Stimulated activated CD4-positive, alpha-beta T cell treated with anti-CD3 and anti-CD28 coated beads, Interleukin-4, amount 100 ng/mL, for 4 hours (primary cell): ENCODE data around the gene GARIN5B.
"Not testable (repeated sequence)": the region's sequence is repeated elsewhere in the genome, so short reads cannot be mapped to it uniquely, and the experiment has no call there.

Experiments used
- DNase-seq, 2 experiments: peaks; one replicate each; pipeline ENCODE4 v3.0.0-alpha.2; 2020

Gene GARIN5B

DNA sequence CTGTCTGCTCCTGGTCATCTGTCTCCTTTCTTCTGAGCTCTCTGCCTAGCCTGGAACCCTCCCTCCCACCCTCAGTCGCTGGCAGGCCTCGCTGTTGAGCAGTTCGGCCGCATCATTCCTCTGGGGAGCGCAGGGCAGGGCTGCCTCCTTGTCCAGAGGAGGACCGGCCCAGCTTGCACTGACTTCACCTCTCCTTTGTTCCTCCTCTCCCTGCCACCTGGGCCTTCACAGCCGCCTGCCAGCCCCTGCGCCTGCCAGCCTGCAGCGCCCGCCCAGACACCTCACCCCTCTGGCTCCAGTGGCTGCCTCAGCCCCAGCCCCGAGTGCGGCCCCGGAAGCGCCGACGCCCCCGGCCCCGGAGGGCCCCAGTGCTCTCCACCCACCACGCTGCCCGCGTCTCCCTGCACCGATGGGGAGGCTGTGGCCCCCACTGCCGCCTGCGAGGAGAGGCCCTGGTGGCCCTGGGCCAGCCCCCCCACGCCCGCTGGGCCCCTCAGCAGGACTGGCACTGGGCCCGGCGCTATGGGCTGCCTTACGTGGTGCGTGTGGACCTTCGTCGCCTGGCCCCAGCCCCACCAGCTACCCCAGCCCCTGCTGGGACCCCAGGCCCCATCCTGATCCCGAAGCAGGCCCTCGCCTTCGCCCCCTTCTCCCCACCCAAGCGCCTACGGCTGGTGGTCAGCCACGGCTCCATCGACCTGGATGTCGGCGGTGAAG is 16.2 kb downstream of the GARIN5B start:
- DNase-seq: no peak

DNA sequence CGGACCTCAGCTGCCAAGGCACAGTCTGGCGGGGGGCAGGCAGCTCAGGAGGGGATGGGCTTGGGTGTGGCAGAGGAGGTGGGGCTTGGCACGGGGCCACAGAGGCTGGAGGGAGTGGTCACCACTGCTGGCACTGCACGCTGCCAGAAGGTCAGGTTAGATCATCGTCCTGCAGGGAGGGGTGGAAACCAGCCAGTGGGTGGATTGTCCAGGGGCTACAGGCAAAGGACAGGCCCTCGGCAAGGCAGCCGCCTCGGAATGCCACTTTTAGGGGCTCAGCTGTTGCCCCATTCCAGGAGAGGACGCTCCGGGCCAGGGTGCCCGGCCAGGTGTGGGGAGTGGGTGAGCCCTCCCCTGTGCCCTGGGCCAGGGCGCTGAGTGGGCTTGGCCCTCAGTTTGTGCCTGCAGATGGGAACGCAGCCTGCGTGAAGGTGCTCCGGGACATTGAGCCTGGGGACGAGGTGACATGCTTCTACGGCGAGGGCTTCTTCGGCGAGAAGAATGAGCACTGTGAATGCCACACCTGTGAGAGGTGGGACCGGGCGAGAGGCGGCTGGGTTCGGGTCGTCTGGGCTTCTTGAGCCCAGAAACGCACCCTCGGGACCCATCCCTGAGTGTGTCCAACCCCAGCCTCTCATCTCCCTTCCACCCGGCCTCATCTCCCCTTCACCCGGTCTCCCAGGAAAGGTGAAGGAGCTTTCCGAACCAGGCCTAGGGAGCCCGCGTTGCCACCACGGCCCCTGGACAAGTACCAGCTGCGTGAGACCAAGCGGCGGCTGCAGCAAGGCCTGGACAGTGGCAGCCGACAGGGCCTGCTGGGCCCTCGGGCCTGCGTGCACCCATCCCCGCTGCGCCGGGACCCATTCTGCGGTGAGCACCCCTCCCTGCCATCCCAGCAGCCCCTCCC is 17.0 kb downstream of the GARIN5B start:
- DNase-seq: no peak

DNA sequence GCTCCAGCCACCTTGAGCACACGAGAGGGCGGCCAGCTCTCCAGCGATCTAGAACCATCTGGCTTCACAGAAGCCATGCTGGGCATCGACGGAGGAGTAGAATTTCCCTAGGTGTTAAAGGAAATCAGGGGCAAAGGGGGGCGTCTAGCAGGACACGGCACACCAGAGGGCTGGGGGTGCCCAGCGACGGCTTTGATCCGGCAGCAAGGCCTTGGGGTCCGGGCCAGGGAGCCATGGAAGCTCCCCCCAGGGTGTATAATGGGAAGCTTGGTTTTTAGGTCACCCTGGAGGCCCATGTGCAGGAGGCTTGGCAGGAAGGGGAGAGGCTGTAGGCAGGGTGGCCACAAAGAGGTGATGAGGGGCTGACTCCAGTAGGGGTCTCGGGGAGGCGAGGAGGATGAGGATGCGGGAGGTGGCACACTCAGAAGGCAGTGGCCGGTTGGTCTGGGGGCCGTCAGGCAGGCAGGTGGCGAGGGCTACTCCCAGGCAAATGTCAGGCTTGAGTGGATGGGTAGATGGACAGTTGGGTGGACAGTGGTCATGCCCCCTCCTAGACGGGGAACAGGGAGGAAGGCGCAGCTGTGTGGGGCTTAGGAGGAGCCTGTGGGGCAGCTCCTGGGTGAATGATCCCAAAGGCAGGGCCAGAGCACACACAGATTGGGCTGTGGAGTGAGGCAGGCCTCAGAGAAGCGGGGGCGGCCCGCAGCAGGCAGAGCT is 17.8 kb downstream of the GARIN5B start:
- no peak for DNase-seq

DNA sequence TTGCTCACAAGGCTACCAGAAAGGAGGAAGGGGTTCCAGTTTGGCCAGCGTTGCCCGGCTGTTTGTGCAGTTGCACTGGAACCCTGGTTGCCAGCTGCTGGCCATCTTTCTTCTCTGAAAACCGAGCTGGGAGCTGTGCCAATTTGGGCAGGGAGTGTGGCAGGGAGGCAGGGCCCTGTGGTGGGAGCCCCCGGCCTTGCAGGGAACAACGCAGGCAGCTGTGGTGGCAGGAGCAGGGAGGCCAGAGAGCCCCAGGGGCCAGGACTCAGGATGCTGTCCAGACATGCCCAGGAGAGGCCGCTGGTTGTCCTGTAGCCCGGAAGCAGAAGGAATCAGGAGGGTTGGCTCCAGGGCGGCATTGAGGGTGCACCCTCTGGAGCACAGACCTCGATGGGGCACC is 18.6 kb downstream of the GARIN5B start:
- no peak for DNase-seq

DNA sequence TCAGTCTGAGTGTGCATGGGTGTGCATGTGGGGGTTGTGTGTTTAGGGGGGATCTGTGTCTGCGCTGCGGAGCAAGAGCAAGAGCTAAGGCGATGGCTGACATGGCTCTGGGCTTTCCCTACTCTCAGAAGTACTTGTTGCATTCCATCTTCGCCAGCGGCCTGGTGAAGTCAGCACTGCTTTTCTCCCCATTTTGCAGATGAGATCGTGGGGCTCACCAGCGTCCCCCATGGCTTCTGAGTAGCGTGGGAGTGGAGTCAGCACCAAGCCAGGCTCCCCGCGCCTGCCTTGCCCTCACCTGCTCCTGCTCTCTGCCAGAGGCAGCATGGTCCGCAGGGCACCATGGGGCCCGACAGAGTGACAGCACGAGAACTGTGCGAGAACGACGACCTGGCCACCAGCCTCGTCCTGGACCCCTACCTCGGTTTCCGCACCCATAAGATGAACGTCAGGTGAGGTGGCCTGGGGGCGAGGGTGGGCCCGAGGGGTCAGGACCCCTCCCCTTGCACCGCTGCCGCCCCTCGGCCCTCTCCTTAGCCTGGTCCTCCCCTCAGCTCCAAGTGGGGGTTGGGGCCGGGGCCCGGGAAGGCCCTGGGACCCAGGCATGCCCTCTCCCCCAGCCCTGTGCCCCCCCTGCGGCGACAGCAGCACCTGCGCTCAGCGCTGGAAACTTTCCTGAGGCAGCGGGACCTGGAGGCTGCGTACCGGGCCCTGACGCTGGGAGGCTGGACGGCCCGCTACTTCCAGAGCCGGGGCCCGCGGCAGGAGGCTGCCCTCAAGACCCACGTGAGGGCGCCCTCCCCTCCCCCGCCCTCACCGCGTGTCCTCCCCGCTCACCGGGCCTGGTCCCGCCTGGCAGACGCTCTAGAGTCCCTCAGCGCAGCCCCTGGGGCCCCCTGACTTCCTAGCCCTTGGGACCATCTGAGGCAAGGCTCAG is 21.2 kb downstream of the GARIN5B start:
- DNase-seq: no peak

DNA sequence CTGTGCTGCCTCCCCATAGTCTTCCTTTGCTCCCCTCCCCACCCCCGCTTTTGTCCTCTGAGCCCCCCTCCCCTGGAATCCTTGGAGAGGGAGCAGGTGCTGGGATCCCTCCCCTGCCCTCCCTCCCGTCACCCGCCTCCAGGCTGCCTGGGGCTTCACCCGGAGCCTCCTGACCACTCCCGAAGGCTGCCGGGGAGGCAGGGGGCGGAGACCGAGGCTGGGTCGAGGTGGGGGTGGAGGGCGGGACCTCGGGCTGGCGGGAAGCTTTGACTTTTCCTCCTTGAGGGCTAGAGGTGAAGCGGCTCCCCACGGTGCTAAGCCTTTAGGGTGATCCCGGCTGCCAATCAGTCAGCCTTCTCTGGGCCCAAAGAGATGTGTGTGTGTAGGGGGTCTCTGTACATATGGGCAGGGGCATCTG is 21.9 kb downstream of the GARIN5B start:
- peak; percentile 51 to 62 for DNase-seq

DNA sequence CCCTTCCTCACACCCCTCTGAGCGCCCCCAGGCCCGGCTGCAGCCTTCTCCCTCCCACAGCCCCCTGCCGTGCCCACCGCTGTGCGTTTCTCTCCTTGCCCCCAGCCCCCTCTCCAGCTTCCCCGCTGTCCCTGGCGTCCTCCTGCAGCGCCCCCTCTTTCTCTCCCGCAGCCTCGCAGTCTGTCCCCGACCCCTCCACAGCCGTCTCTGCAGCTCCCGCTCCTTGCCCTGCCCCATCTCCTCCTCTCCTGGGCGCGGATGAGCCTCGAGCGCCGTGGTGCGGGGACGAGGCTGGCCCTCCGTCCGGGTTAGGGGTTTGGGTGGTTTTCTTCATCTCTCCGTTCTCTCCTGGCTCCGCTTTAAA is 22.3 kb downstream of the GARIN5B start:
- peak in 1 of 2 experiments; percentile 12 for DNase-seq

DNA sequence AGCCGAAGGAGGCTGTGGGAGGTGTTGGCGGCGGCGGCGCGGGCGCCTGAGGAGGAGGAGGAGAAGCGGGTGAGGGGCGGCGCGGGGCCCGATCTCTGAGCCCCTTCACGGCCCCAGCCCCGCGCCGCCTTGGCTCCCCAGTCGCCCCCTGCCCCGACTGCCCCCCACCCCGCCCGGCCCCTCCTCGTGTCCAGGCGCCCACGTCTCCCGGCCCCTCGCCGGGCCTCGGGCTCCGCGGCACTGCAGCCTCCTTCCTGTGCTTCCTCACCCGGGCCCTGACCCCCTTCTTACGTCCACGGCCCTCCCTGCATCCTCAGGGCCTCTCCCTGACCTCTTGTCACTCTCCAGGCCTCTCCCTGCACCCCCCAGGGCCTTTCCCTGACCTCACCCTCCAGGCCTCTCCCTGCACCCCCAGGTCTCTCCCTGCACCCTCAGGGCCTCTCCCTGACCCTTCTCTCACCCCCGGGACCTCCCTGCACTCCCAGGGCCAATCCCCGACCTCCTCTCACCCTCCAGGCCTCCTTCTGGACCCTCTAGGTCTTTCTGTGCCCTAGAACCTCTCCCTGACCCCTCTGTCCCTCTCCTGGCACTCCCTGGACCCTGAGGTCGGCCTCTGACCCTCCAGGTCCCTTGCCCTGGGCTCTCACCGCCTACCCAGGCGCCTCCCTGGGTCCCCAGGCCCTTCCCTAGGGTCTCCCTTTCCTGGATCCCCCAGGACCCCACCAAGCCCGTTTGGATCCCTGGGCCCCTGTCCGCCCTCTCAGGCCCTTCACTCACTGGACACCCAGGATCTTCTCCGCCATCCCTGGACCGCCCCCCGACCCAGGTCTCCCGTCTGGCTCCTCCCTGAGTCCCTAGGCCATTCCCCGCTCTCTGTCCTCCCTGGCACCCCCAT is 22.9 kb downstream of the GARIN5B start:
- DNase-seq: no peak

DNA sequence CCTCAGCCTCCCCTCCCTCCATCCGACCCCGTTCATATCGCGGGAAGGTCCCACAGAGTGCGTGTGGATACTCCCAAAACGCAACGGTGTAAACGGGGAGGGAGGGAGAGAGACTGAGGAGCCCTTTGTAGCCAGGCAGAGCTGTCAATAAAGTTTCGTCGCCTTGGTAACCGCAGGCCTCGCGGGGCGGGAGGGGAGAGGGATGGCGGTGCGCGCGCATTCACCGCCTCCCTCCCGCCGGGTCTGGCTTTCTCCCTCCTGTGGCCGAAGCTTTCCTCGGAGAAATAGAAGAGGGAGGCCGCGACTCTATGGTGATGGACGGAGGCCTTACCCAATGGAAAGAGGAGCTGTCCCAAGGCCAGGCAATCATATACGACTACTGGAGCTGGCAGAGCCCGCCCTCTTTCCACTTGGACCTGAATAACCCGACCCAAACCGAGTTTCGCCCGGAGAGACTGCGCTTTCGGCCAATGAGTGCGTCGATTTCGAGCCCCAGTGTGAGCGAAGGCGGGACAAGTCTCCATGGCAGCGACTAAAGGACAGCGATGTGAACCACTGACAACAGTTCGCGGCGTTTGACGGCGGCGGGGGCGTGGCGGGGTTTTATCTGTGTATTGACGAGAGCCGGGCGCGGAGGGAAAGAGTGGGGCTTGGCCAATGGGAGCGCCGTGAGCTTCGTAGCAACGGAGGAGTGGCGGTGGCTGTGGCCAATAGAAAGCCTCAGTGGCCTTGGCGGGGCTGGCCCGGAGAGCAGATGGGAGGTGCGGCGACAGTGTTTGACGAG is 23.8 kb downstream of the GARIN5B start, which contains the start of gene KMT5C:
Gene KMT5C (plus strand): TSS at position 772 of the 784 bp plus-strand sequence. CDS start 2,061 bp downstream, outside the sequence.
- DNase-seq: peak; percentile 100

DNA sequence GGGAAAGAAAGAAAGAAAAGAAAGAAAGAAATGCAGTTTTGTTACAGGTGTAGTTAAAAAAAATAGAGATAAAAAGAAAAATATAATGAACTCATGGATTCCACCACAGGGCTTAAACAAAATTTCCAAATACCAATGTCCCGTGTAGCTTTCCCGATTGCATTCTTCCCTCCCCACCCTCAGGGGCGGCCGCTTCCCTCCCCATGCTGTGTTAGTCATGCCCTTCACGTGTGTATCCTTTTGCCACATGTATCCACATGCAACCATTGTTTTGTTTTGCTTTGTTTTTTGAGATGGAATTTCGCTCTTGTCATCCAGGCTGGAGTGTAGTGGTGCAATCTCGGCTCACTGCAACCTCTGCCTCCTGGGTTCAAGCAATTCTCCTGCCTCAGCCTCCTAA is 27.0 kb downstream of the GARIN5B start:
- DNase-seq: no peak

DNA sequence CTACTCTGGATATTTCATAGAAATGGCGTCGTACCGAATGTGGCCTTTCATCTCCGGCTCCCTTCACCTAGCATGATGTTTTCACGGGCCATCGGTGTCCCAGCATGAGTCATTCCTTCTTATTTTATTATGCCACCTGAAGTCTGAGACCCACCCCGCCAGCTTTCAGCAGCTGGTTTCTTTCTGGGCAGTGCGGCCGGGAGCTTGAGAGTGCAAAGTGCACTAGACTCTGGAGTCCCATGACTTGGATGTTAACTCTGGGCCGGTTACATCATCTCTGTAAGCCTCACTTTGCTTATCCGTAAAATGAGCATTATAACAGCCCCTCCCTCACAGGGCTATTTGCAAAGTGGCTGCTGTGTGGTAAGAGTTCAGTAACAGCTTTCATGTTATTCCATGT is 29.2 kb downstream of the GARIN5B start:
- no peak for DNase-seq

DNA sequence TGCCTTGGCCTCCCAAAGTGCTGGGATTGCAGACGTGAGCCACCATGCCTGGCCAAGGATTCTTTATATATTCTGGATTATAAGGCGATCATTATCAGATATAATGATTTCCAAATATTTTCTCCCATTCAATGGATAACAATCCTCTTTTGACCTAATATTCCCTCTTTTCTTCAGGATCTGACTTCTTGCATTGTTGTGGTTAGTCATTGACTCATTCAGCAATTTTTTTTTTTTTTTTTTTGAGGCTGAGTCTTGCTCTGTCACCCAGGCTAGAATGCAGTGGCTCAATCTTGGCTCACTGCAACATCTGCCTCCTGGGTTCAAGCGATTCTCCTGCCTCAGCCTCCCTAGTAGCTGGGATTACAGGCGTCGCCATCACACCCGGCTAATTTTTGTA is 33.3 kb downstream of the GARIN5B start:
- DNase-seq: not testable (repeated sequence)

DNA sequence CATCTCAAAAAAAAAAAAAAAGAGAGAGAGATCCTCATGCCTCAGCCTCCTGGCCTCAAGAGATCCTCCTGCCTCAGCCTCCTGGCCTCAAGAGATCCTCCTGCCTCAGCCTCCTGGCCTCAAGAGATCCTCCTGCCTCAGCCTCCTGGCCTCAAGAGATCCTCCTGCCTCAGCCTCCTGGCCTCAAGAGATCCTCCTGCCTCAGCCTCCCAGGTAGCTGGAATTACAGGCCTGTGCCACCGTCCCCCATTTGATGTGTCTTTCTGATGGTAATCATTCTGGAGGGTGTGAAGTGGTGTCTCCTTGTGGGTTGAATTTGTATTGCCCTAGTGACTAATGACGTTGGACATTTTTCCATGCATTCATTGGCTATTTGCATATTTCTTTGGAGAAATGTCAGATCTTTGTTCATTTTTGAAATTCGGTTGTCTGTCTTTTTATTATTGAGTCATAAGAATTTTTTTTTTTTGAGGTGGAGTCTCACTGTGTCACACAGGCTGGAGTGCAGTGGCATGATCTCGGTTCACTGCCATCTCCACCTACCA is 34.2 kb downstream of the GARIN5B start:
- DNase-seq: not testable (repeated sequence)

DNA sequence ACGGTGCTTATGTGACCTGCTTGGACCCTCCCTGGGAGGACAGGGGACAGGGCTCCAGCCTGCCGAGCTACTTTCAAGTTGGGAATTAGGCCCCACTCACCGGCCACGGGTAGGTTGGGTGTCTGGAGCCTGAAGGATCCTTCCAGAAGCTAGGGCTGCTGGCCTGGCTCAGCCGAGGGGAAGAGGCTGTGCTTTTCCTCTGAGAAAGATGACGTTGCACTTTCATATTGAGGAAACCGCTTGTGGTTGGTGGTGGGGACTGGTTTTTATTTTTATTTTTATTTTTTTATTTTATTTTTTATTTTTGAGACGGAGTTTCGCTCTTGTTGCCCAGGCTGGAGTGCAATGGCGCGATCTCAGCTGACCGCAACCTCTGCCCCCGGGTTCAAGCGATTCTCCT is 37.9 kb downstream of the GARIN5B start, which contains the start of gene TMEM150B:
Gene TMEM150B (minus strand): TSS at position 170 of the 400 bp plus-strand sequence. CDS start 4,305 bp downstream, outside the sequence.
- DNase-seq: no peak

DNA sequence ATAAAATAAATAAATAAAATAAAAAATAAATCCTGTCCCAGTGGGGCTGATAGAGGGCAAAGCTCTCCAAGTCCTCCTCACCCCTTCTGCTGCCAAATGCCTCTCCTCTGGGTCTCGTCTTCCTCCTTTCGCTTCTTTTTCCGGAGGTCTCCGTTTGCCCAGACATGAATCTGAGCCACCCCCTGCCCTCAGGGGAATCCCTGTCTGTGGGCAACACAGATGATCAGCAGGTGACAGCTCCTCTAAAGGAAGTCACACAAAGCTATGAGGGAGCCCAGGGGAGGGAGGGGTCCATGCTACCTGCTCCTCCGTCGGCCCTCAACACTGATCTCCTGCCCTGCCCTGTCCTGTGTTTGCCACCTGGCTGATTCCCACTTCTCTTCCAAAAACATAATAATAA is 38.4 kb downstream of the GARIN5B start:
- no peak for DNase-seq

DNA sequence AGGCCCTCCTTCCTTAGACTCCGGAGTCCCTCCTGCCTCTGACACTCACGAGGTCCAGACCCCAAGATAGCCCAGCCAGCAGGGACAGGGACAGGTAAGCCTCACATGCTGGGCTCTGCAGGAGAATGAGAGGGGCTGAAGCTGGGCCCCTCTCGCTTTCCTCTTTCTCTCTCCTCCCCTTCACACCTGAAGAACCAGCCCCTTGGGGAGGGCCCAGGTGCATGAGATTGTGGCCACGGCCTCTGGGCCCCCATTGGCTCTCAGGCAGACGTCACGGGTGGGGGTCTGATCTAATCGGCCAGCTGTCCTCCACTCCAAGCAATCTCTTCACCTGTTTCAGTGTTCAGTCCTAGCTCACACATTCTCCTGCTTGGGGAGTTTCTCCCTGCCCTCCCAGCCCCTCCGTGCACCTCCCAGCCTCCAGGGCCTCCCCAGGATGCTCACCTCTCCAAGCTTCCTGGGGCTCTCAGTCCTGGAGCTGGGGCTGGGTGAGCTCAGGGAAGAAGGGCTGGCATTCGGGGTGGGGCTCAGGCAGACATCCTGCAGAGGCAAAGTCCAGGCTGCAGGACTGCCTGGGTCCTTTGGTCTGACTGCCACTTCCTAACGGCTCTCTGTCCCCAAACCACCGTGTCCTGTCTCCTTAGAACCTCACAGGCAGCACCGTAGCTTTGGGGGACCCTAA is 40.7 kb downstream of the GARIN5B start:
- no peak for DNase-seq

DNA sequence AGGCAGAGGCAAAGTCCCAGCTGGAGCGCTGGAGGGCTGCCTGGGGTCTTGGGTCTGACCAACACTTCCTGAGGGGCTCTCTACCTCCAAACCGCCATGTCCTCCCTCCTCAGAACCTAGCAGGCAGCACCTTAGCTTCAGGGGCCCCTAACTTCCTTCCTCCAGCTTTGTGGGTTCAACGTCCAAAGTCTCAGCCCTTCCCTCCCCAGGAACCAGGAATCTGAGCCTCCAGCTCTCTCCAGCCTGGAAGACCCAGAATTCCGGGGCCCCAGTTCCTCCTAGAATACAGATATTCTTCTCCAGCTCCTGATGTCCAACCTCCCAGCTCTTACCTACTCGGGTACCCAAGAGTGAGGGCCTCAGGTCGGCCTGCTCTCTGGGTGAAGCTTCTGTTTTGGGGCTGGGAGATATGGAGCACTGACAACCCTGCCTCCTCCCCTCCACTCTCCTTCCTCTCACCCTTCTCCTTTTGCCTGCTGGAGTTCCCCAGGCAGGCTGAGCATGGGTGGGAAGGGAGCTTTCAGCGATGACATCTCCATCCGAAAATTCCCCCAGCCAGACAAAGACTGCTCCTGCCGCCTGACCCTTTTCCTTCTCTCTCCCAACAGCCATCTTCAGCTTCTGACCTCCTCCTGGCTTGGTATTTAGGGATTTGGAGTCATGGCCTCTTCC is 41.5 kb downstream of the GARIN5B start:
- no peak for DNase-seq

DNA sequence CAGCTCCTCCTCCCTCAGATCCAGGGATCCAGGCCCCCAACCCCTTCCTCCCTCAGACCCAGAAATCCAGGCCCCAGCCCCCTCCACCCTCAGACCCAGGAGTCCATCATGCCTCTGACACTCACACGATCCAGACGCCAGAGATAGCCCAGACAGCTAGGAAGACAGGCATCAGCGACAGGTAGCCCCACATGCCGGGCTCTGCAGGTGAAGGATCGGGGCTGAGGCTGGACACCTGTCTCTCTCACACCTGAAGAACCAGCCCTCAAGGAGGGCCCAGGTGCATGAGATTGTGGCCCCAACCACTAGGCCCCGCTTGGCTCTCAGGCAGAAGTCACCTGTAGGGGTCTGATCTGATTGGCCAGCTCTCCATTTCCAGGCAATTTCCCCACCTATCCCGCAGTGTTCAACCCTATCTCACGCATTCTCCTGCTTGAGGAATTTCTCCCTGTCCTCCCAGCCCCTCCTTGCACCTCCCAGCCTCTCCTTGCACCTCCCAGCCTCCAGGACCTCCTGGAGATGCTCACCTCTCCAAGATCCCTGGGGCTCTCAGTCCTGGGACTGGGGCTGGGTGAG is 42.1 kb downstream of the GARIN5B start:
- DNase-seq: no peak
